ENCODE measurements around the gene PTPRZ1.

The PTPRZ1 gene

DNA sequence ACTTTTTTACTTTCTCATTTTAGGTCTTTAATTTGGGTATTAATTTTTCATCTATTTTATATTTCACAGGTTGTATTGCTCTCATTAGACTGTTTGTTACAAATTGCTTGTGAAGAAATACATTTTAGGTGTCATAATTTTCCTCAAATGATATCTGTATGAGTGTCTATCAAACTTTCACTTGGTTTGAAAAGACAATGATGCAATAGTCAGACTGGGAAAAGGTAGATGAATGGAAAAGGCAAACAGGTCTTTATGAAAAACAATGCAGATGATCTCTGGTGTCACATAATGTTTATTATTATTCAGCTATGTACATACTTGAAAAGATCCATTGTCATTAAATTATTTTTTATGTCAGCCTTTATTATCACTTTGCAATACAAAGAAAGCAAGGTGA lies 80.2 kb downstream of the PTPRZ1 start:
- DNase-seq (ENCODE audit: low read depth in 3 of 3, low spot score in 1 of 3) = no peak

DNA sequence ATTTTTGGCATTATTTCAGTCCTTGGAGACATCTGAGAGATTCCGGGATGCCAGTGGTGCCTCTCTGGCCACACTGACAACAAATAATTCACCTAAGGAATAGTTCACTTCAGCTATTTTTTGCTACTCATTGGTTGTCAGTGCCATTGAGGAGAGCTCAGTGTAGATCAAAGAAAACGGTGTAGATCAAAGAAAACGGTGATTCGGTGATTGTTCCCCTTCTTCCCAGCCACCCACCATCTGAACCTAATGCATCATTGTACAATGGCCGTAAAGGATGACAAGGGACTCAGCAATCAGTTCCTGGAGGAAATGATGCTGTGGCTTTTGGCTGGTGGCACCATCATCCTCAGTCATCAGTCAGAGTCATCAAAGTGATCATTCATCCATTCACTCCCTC lies 80.6 kb downstream of the PTPRZ1 start:
- no peak for DNase-seq (ENCODE audit: low read depth in 3 of 3, low spot score in 1 of 3)

DNA sequence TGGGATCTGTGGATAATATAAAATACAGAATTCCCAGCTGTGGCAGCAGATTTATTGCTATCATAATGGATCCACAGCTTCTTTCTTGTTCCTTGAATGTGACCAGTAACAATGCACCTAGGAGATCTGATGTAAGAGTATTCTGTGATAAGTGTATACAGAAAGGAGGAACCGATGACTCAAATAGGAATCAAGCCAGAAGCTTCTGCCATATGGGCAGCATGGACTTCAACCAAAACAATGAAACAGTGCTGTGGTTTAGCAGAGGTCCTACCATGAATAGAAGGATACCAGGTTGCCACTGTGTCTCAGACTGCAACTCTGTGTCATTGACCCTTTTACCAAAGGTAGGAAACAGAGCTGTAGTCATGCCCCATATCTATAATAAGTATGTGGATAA lies 81.8 kb downstream of the PTPRZ1 start:
- no peak for DNase-seq (ENCODE audit: low read depth in 3 of 3, low spot score in 1 of 3)

DNA sequence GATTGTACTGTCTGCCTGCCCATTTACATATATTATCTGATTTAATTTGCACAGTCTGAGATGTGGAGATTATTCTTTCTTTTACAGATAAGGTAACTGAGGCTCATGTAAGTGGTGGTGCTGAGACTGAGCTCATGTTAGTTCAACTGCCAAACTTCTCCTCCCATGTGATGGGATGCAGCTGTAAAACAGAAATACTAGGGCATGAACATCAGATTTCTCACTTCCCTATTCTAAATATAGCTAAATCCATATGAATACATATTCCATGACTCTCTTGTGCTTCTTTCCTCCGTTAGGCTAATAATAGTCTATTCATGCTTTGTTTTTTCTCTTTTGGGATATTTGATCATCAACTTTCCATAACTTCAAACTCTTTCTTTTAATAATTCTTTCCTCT lies 84.7 kb downstream of the PTPRZ1 start:
- no peak for DNase-seq (ENCODE audit: low read depth in 3 of 3, low spot score in 1 of 3)

DNA sequence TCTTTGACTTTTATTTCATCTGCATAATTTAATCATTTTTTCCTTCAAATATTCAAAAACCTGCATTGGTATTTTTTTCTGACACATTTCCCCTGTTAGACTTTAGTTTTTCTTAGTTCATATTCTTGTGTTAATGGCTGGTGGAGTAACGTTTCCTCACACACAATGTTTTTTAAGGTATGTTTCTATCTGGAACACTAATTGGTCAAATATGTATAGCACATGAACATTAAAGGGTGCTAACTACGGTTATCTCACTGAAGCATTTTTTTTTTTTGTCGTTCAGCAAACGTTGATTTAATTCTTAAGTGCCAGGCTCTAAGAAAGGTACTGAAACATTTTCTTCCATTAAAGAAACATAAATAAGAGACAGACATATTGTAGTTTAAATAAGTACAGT lies 87.7 kb downstream of the PTPRZ1 start:
- no peak for DNase-seq (ENCODE audit: low read depth in 3 of 3, low spot score in 1 of 3)

DNA sequence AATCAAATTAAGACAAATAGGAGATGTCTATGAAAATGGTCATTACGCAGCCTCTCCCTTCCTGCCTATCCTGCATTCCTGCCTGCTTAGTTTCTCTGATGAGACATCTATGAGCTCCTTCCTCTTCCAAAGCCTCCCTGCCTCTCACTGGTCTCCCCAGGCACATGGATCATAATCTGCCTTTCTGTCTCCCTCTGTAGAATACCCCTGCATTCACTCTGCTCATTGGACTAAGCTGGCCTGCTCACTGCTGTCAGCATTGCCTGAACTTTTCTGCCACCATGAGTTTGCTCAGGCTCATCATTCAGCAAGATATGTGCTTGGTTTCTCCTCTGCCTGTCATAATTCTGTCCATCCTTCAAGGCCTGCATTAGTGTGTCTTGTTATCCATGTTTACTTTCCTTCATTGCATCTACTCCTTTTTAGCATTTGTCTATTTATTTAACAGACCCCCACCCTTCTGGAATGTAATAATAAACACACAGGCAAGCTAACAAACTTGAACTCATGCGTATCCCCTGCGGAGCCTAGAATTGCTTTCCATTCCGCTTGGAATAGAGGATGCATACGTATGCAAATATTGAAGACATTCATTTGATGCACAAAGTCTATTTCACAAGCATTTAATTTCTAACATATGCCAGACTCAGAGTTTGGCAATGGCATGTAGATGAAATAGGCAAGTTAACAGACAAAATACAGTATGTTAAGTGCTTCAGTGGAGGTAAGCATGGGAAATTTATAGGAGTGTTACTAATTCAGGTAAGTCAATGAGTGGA lies 88.3 kb downstream of the PTPRZ1 start:
- no peak for DNase-seq (ENCODE audit: low read depth in 3 of 3, low spot score in 1 of 3)

DNA sequence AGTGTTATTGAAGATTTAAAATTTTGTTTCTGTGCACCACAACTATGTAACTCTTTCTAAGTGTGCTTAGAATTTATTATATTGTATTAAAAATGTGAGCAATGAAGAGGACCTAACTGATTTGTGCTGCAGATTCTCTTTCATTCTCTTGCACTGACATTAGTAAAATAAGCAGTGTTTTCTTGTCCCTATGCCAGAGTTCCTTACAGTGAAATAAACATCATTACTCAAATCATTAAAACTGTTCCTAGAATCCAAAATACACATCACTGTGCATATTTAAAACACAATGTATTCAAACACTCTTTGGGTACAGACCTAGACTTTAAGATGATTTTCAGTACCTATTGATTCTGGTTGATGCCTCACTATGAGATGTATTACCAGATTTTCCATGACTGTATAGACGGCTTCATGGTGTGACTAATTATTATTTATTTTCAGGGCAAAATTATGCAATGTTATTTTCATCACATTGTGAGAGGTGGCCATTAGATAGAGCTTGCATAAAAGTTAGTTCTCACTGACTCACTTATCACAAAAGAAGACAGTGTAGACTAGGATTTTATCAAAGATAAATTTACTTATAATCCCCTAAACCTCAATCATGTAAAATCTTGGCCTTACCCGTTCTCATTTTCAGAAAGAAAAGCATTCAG lies 93.4 kb downstream of the PTPRZ1 start:
- no peak for DNase-seq (ENCODE audit: low read depth in 3 of 3, low spot score in 1 of 3)

DNA sequence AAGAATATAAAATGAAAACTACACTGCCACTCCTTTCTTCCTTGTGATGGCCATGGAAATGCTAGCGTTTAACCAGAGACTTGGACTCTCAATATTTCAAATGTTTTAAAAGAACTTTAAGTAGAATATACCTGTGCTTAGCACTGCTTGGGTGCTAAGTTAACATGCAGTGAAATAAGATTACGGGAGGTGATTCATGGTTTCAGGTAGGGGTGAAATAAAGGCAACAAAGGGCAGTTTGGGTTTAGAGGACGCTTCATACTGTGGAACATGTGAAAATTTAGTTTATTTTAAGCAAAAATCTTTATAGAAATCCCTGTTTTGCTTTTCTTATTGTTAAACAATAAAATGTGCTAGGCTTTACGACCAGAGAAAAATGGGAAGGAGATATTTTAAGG lies 94.0 kb downstream of the PTPRZ1 start:
- DNase-seq (ENCODE audit: low read depth in 3 of 3, low spot score in 1 of 3) = no peak

DNA sequence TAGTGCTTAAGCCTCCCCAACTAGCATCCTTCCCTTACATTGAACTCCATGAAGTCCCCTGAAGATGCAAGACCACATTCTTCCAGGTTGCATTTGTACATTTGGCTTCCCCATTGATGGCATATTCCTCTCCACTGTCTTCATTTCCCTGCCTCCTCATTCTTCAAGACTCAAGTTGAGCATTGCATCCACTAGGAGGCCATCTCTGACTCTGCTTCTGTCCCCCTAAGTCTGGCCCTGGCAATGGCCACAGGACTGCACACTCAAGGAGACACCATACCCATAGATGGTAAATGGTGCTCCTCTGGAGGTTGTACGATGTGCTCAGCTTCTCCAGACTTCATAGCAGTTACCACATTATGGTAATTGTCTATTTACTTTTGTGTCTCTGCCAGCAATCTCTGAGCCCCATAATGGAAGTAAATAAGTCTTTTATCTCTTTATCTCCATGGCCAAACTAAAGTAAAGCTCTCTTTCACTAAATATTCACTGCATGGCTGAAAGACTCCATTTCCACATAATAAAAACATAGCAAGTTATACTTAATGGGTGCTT lies 112.6 kb downstream of the PTPRZ1 start:
- no peak for DNase-seq (ENCODE audit: low read depth in 3 of 3, low spot score in 1 of 3)

DNA sequence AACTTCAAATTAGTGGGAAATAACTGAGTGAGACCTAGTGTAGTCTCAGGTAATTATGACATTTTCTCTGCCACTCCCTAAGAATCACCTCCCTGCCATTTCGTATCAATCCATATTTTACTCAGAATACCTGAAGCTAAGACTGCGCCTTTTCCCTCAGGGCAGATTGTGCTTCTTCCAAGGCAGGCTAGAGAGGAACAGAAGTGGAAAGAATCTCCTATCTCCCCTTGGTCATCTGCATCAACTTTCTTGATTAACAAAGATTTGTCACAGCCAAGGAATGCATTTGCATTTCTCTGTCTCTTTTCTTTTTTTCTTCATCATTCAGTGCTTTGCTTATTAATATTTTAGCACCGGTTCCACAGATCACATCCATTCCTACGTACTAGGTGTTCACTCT lies 119.1 kb downstream of the PTPRZ1 start:
- no peak for DNase-seq (ENCODE audit: low read depth in 3 of 3, low spot score in 1 of 3)

DNA sequence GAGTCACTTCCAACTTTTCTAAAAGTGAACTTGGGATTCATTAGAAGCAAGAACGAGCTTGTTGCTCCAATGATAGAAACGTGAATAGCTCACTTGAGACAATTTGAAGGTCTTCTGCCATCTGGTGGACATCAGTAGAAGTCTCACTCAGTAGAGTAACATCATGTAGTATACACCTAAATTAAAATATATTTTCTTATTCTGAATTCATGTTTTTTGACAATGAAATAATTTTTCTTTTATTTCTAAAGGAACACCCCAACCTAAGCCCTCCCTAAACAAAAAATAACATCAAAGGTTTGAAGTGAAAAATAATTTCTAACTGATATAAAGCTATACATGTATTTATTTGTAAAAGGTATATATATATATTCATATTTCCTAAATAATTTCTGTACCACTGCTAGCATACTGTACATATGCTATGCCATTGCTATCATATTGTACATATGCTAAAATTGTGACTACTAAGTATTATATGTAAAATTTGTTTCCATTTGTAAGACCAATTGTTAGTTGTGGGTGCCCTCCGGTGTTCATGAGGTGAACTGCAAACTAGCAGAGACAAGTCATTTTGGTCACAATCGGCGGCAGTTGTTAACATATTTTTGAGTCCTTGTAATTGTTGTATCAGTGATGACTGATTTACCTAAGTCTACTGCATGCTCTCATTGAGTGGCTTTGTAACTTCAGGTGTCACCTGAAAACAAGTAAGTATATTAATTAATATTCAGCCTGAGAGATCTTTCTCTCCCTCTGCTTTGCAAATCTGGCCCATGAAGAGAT lies 121.9 kb downstream of the PTPRZ1 start:
- peak in 1 of 3 donors; percentile 0 for DNase-seq (ENCODE audit: low read depth in 3 of 3, low spot score in 1 of 3)

DNA sequence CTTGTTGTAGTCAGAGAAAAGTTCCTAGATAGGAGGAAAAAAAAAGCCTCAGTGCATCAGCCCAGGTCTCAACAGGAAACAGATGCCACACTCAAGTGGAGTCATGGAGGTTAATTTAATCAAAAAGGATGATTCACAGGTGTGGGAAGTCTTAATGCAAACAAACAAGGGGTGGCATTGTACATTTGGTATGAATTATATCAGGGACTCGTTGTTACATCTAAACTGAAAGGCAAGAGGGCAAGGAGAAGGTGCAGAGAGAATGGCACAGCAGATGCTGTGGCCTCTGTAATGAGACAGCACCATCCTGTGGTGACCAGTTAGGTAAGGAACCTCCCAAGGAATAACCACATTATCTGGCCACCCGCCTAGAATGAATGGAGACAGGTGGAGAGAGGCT lies 133.7 kb downstream of the PTPRZ1 start:
- no peak for DNase-seq (ENCODE audit: low read depth in 3 of 3, low spot score in 1 of 3)

DNA sequence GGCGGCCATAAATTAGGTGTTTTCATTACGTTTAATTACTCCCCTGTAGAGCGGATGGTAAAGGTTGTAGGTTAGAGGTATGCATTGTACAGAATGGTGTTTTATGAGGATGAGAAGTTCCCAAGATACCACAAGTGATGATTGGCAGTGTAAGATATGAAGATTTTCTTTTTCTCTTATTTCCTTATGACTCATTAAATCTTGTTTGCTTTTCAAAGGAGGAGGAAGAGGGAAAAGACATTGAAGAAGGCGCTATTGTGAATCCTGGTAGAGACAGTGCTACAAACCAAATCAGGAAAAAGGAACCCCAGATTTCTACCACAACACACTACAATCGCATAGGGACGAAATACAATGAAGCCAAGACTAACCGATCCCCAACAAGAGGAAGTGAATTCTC lies 137.2 kb downstream of the PTPRZ1 start:
- no peak for DNase-seq (ENCODE audit: low read depth in 3 of 3, low spot score in 1 of 3)

DNA sequence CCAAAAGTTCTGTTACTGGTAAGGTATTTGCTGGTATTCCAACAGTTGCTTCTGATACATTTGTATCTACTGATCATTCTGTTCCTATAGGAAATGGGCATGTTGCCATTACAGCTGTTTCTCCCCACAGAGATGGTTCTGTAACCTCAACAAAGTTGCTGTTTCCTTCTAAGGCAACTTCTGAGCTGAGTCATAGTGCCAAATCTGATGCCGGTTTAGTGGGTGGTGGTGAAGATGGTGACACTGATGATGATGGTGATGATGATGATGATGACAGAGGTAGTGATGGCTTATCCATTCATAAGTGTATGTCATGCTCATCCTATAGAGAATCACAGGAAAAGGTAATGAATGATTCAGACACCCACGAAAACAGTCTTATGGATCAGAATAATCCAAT lies 140.1 kb downstream of the PTPRZ1 start:
- DNase-seq (ENCODE audit: low read depth in 3 of 3, low spot score in 1 of 3) = no peak

DNA sequence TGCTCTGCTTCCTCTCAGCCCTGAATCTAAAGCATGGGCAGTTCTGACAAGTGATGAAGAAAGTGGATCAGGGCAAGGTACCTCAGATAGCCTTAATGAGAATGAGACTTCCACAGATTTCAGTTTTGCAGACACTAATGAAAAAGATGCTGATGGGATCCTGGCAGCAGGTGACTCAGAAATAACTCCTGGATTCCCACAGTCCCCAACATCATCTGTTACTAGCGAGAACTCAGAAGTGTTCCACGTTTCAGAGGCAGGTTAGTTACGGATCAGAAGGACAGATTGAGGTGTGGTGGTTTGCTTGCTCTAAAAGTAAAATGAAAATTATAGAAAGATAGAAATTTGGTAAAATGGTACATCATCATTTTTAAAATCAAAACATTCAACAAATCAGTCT lies 140.7 kb downstream of the PTPRZ1 start:
- no peak for DNase-seq (ENCODE audit: low read depth in 3 of 3, low spot score in 1 of 3)

DNA sequence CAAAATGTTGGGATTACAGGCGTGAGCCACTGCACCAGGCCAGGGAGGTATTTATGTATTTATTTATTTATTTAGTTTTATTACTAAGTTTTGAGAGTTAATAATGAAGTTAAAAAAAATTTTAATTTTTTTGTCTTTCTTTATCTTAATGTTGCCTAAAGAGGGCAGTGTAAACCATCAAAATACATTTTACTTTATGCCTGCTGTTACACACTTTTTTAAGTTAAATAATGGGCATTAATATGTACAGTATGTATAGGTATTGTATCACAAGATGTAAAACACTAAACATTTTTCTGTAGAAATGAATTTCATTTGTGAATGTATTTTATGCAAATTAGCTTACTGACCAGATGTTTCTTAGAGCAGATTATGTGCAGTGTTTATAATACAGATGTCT lies 141.7 kb downstream of the PTPRZ1 start:
- DNase-seq (ENCODE audit: low read depth in 3 of 3, low spot score in 1 of 3) = no peak

DNA sequence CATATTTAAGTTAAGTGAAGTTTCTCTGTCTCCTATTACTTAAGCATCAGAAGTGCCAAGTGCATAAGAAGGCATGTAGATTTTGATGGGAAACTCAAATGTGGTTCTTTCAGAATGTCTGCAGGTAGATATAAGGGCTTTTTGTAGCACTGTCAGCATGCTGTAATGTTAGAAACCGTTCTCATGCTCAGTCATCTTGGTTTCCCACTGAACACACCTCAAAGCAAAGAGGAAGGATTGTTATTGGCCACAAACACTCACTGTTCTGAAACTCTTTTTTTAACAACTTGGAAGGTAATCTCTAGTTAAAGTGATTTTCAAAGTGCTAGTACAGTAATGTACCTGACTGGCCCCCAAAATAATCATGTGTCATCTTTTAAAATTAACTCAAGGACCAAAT lies 145.1 kb downstream of the PTPRZ1 start:
- no peak for DNase-seq (ENCODE audit: low read depth in 3 of 3, low spot score in 1 of 3)

DNA sequence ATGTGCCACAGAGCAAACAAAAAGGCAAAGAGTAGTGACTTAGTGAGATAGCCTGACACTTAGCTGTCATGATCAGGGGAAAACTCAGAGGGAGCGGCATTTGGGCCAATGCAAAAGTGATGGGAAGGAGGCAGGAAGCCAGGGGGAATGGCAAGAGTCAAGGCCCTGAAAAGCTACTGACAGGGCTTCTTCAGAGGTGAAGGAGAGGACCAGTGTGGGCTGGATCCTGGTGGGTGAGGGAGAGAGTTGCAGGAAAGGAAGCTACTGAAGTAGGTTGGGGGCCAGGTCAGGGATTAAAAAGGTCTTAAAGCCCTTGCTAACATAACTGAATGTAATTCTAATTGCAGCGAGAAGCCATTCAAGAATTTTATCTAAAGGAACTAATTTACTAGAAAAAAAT lies 154.1 kb downstream of the PTPRZ1 start:
- no peak for DNase-seq (ENCODE audit: low read depth in 3 of 3, low spot score in 1 of 3)

DNA sequence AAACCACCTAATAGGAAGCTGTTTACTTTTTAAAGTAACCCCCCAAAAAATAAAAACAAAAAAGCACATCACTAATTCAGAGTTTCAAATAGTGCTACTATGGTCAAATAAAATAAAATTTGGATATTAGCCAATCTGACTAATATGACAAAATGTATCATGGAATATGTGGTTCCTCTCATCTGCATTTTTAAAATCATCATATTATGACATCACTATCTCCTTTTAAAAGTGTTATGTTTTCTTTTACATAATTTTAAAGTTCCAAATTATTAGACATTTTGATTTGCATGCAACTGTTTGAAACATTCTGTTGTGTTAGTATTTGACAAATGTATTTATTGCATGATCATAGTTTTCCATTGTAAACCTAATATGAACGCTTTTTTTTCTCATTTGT lies 160.7 kb downstream of the PTPRZ1 start:
- DNase-seq (ENCODE audit: low read depth in 3 of 3, low spot score in 1 of 3) = no peak

DNA sequence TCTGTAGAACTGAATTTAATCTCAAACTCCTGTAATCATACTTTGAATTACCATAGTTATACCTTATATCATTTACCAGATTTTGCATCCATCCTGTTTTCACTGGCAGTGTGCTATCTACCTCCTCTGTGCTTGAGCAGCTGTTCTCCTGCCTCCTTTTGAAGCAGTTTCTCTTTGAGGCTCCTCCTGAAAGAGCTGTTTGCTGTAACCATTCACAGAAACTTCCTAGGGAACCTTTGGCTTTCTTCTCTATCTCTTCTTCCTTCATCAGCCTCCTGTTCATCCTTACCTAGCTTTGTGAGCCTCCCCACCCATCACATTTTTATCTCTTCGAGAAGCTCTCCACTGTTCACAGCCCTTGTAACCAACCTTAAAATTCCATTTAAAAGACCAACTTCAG lies 162.9 kb downstream of the PTPRZ1 start:
- DNase-seq (ENCODE audit: low read depth in 3 of 3, low spot score in 1 of 3) = no peak

DNA sequence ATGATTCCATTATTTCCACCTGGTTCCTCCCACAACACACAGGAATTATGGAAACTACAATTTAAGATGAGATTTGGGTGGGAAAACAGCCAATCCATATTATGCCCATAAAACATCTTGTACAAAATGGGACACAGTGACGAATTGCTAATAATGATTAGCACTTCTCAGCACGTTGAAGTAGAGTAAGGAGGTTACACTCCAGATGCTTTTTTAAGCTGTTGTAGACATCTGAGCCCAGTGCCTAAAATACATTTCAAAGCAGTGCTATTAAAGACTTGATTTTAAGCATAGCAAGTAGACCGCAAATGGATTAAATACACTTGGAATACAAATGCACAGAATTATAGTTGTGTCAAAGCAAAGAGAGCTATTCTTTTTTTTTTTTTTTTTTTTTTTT lies 165.2 kb downstream of the PTPRZ1 start:
- DNase-seq (ENCODE audit: low read depth in 3 of 3, low spot score in 1 of 3) = no peak

DNA sequence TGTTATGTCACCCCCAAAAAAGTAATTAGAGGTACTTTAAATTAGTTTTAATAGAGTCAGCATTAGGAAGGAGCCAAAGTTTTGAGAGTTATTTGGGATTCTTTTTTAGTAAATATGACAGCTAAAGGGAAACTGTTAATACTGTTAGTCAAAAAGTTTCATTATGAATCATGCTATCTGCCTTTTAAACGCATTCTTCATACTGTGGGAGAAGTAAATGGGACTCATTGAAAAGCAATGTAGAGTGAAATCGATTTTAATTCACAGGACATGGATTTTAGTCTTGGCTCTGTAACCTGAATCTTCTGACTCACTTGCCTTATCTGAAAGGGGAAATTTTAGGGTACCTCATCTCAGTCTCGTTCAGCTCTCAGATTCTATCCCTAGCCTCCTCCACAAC lies 165.9 kb downstream of the PTPRZ1 start:
- DNase-seq (ENCODE audit: low read depth in 3 of 3, low spot score in 1 of 3) = no peak
